Transverse colon (tissue), 4 donors: Measurements from ENCODE around the gene ZNF100. TPM values are rescaled to one million over a fixed set of nuclear protein-coding genes. Genes with fewer than 3 reads are reported as not detected.
"Not testable (repeated sequence)": the region's sequence is repeated elsewhere in the genome, so short reads cannot be mapped to it uniquely, and the experiment has no call there.

Source experiments
- DNase-seq: peaks from one replicate; pipeline ENCODE4 v3.0.0-alpha.2; 2019
- H3K27ac ChIP-seq, 4 donors: fragments of 200-600 bp; sonication (generic); 2 replicates each; pipeline ENCODE4 v1.5.1; 2016 to 2018; ENCODE audit warnings: inconsistent platforms in 4 of 4
- H3K27me3 ChIP-seq: fragments of 200-600 bp; sonication (generic); 2 replicates; pipeline ENCODE4 v1.5.1; 2017; ENCODE audit warnings: inconsistent platforms
- H3K36me3 ChIP-seq, 4 donors: fragments of 200-600 bp; sonication (generic); 2 replicates each; pipeline ENCODE4 v1.5.1; 2017 to 2019; ENCODE audit warnings: inconsistent platforms in 4 of 4
- H3K4me1 ChIP-seq, 4 donors: fragments of 200-600 bp; sonication (generic); 2 replicates each; pipeline ENCODE4 v1.5.1; 2017 to 2020; ENCODE audit warnings: inconsistent platforms in 4 of 4
- H3K4me3 ChIP-seq, 4 donors: fragments of 200-600 bp; sonication (generic); 1 replicate in 1 of 4; 2 replicates in 3 of 4; pipeline versions ENCODE4 v1.5.1 to v1.6.1; 2017 to 2019; ENCODE audit warnings: inconsistent platforms in 4 of 4
- H3K9me3 ChIP-seq, 2 donors: fragments of 200-600 bp; sonication (generic); 2 replicates each; pipeline ENCODE4 v1.5.1; 2017 to 2019; ENCODE audit warnings: inconsistent platforms in 2 of 2
- EP300 ChIP-seq: sonication (generic); formaldehyde crosslinking; IDR thresholded peaks from one replicate; pipeline ENCODE4 v1.6.1; 2017; ENCODE audit warnings: antibody characterized with exemption, low read depth
- POLR2A ChIP-seq: fragments of 450-650 bp; IDR thresholded peaks from one replicate; pipeline ENCODE4 v1.6.1; 2016; ENCODE audit warnings: antibody characterized with exemption, mild to moderate bottlenecking, moderate library complexity
- POLR2AphosphoS5 ChIP-seq, 3 donors: sonication (generic); formaldehyde crosslinking; IDR thresholded peaks; one replicate each; pipeline ENCODE4 v1.6.1; 2016; ENCODE audit warnings: antibody characterized with exemption in 3 of 3
- WGBS, 2 donors: methylation state at CpG; one replicate each; pipeline ENCODE4 v1.1.5; 2018; ENCODE audit warnings: low coverage in 1 of 2; 5-methylcytosine and 5-hydroxymethylcytosine counted together
- in situ Hi-C, 4 donors: fragments of 200-750 bp; cut with MboI; loops; one replicate each; pipeline versions ENCODE4 v1.15.0 to v1.15.1; 2017; ENCODE audit warnings: low sequenced_read_pairs in 3 of 4, low pct_ligation_motif_present in 1 of 4, low pct_unique_long_range_greater_than_20kb in 1 of 4
- intact Hi-C: fragments of 100-400 bp; cut with DNase I; formaldehyde crosslinking; loops from one replicate; pipeline ENCODE4 v1.15.1; 2023; ENCODE audit warnings: low total_unique reads
- total RNA-seq, 4 donors: library from RNA; depleted of rRNA; stranded (reverse); fragments of >200 nt; gene quantifications; one replicate each; pipeline ENCODE4 v1.1.0, GENCODE V29; 2016
- TF ChIP-seq, protein P1 (sequence below), 5 experiments: fragments of 200-600 bp in 3 of 5; fragments of 450-650 bp in 2 of 5; sonication (generic) in 3 of 5; IDR thresholded peaks; 1 replicate in 2 of 5; 2 replicates in 3 of 5; pipeline ENCODE4 v1.5.1; 2016 to 2017; ENCODE audit warnings: antibody characterized with exemption in 5 of 5, inconsistent platforms in 3 of 5, mild to moderate bottlenecking in 2 of 5, moderate library complexity in 1 of 5

Gene ZNF100
- 10 to 100 TPM in 1 of 4 donors, 1 to 10 TPM in 2, under 1 TPM in 1; 0.75 to 24.1 (median 9.0) TPM for total RNA-seq

DNA sequence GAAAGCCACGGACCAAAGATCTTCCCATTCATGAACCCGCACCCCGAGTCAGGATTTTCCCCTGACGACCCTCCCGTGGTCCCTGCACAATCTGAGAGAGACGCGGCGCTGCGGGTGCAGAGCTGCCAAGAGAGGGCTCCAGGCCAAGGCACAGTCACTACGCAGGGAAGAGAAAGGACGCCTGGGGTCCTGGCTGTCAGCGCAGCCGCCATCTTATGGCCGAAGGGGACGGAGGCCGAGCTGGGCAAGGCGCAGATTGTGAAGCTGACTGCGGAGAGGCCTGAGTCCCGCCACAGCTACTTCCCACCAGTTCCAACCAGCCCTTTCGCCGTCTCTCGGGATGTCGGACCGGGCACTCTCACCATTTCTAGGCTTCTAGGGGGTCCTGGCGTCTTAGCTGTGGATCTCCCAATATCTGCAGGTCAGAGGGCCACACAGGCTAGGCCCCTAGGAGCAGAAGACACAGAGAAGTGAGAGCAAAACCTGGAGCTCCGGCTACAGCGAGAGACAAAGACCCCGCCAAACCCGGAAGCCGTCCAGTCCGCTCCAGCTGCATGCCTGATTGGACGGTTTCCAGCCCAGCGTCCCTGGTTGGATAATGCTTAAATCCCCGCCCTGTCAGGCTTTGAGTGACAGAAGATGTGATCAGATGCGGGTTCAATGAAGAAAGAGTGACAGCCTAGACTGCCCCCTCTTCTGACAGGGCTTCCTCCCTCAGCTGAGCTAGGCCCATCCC, at the start of gene ZNF100:
Gene ZNF100 (minus strand): TSS at position 515 of the 736 bp plus-strand sequence. CDS start 150 bp downstream, at position 365.
- Histone ChIP-seq H3K4me1 (peaks cover 3 to 12% (median 9%) of the 10 kb centered on the region in 4 donors), H3K4me3 (peak within 1 kb of the TSS; percentile 29 to 91 (median 84)), H3K9me3 (no peaks in the 10 kb centered on the region), H3K27ac (peak within 1 kb of the TSS; percentile 88 to 95 (median 91)), H3K36me3 (peaks cover 0 to 14% (median 0%) of the 10 kb centered on the region in 4 donors), H3K27me3 (no peaks in the 10 kb centered on the region)
- peak; percentile 94 for DNase-seq
- TF ChIP-seq POLR2A (peak; percentile 50), POLR2AphosphoS5 (IDR thresholded peaks at IDR 0.05) (peak; percentile 44 to 73 (median 62))
- TF ChIP-seq, protein P1, sequence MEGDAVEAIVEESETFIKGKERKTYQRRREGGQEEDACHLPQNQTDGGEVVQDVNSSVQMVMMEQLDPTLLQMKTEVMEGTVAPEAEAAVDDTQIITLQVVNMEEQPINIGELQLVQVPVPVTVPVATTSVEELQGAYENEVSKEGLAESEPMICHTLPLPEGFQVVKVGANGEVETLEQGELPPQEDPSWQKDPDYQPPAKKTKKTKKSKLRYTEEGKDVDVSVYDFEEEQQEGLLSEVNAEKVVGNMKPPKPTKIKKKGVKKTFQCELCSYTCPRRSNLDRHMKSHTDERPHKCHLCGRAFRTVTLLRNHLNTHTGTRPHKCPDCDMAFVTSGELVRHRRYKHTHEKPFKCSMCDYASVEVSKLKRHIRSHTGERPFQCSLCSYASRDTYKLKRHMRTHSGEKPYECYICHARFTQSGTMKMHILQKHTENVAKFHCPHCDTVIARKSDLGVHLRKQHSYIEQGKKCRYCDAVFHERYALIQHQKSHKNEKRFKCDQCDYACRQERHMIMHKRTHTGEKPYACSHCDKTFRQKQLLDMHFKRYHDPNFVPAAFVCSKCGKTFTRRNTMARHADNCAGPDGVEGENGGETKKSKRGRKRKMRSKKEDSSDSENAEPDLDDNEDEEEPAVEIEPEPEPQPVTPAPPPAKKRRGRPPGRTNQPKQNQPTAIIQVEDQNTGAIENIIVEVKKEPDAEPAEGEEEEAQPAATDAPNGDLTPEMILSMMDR (IDR thresholded peaks at IDR 0.05): no peak
- whole genome bisulfite sequencing, 2 donors: 0% methylated on average over 1 to 29 of the region's 35 CpGs
- in situ Hi-C loops (no loop called here), intact Hi-C loops (no loop called here)

DNA sequence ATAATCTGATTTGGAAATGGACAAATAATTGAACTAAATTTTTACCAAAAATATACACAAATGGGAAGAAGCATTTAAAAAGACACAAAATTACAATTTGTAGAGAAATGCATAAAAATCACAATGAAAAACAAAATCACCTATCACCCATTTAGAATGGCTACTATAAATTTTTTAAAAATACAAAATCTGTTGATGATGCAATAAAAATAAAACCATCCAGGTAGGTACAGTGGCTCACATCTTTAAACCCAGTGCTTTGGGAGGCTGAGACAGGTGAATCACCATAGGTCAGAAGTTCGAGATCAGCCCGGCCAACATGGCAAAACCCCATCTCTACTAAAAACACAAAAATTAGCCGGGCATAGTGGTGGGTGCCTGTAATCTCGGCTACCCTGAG, 45.1 kb upstream of the ZNF100 start:
- DNase-seq: no peak
- H3K4me1 ChIP-seq: no peaks in the 10 kb centered on the region
- H3K27me3 ChIP-seq: no peaks in the 10 kb centered on the region
- intact Hi-C loops: no loop called here
- H3K36me3 ChIP-seq: peaks cover 7 to 96% (median 51%) of the 10 kb centered on the region in 4 donors
- H3K9me3 ChIP-seq: peaks cover 91 to 93% of the 10 kb centered on the region in 2 donors
- in situ Hi-C loops: no loop called here
- no peak overlapping the region for H3K4me3 ChIP-seq
- 93 to 100% methylated on average over 3 to 4 of the region's 4 CpGs for WGBS, 2 donors
- no peak overlapping the region for H3K27ac ChIP-seq
- no peak for TF ChIP-seq POLR2AphosphoS5 (IDR thresholded peaks at IDR 0.05)
- no peak for TF ChIP-seq POLR2A
- TF ChIP-seq EP300: no peak
- TF ChIP-seq, protein P1 (IDR thresholded peaks at IDR 0.05): no peak

DNA sequence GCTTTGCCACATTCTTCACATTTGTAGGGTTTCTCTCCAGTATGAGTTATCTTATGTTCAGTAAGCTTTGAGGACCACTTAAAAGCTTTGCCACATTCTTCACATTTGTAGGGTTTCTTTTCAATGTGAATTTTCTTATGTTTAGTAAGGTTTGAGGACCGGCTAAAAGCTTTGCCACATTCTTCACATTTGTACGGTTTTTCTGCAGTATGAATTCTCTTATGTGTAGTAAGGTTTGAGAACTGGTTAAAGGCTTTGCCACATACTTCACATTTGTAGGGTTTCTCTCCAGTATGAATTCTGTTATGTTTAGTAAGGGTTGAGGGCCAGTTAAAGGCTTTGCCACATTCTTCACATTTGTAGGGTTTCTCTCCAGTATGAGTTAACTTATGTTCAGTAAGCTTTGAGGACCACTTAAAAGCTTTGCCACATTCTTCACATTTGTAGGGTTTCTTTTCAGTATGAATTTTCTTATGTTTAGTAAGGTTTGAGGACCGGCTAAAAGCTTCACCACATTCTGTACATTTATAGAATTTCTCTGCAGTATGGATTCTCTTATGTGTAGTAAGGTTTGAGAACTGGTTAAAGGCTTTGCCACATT, 41.1 kb upstream of the ZNF100 start:
- in situ Hi-C loops, DNase-seq, H3K27me3 ChIP-seq, H3K4me1 ChIP-seq, H3K27ac ChIP-seq: not testable (repeated sequence)
- WGBS, 2 donors: 91 to 92% methylated on average over 3 of the region's 3 CpGs
- peaks cover 99% of the 10 kb centered on the region in 2 donors for H3K9me3 ChIP-seq
- peak overlapping the region in 1 of 4 donors; percentile 5 for H3K4me3 ChIP-seq
- peaks cover 7 to 56% (median 31%) of the 10 kb centered on the region in 4 donors for H3K36me3 ChIP-seq
- intact Hi-C loops: loop anchor here (10.0 kb wide), 1 partner anchor 1864 kb away; no protein-coding TSS in a partner anchor

DNA sequence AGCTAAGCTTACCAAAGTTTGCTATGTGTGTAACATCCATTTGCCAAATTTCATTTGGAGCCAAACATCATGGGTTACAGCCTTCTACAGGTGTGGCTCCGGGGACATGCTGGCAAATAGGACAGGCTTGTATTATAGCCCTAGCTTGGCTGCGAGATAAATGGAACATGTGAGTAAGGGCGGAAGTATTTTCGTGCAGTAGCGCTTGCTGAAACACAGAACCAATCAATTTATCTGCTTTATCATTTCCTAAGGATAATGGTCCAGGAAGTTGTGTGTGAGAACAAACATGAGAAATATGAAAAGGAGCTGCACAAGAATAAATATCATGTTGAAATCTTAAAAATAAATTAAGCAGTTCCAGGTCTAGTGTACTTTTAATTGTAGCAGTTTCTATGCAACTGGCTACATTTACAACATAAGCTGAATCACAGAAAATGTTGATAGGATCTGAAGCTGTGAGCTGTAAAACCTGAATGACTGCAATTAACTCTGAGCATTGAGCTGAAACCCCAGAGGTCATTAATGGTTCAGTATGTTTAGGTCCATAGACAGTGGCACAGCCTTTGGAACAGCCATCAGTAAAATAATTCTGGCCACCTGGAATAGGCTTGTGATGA, 22.2 kb upstream of the ZNF100 start:
- in situ Hi-C loops: no loop called here
- Histone ChIP-seq H3K9me3 (peaks cover 0 to 6% of the 10 kb centered on the region in 2 donors), H3K36me3 (no peaks in the 10 kb centered on the region), H3K27me3 (no peaks in the 10 kb centered on the region), H3K4me3 (no peak overlapping the region), H3K27ac (no peak overlapping the region), H3K4me1 (no peaks in the 10 kb centered on the region)
- 47 to 70% methylated on average over 4 to 5 of the region's 5 CpGs for WGBS, 2 donors
- DNase-seq: no peak
- TF ChIP-seq POLR2AphosphoS5 (IDR thresholded peaks at IDR 0.05) (no peak), EP300 (no peak), POLR2A (no peak)
- TF ChIP-seq, protein P1 (IDR thresholded peaks at IDR 0.05): no peak
- intact Hi-C loops: no loop called here
